Skeletal muscle tissue (tissue), 4 donors: ENCODE data around the gene NUDT12. TPM values are rescaled to one million over a fixed set of nuclear protein-coding genes. Genes with fewer than 3 reads are reported as not detected.

Experiments used
- H3K27ac ChIP-seq: one replicate; pipeline ENCODE4 v1.7.0; 2013; ENCODE audit warnings: mild to moderate bottlenecking, low read depth, low read length, inconsistent platforms
- H3K27me3 ChIP-seq, 3 donors: one replicate each; pipeline ENCODE4 v1.7.0; 2013; ENCODE audit warnings: low read length in 3 of 3; ENCODE audit not compliant: control insufficient read depth in 3 of 3, insufficient read depth in 3 of 3
- H3K36me3 ChIP-seq, 3 donors: one replicate each; pipeline ENCODE4 v1.7.0; 2013; ENCODE audit warnings: low read length in 3 of 3; ENCODE audit not compliant: control insufficient read depth in 3 of 3, insufficient read depth in 3 of 3
- H3K4me1 ChIP-seq, 3 donors: one replicate each; pipeline ENCODE4 v1.7.0; 2013; ENCODE audit warnings: low read length in 3 of 3, mild to moderate bottlenecking in 3 of 3; ENCODE audit not compliant: control insufficient read depth in 3 of 3, insufficient read depth in 3 of 3
- H3K4me3 ChIP-seq, 3 donors: one replicate each; pipeline ENCODE4 v1.7.0; 2013; ENCODE audit warnings: low read length in 3 of 3
- H3K9ac ChIP-seq, 3 donors: one replicate each; pipeline ENCODE4 v1.7.0; 2013; ENCODE audit warnings: low read length in 3 of 3, mild to moderate bottlenecking in 3 of 3, moderate library complexity in 2 of 3, low read depth in 1 of 3
- H3K9me3 ChIP-seq, 3 donors: one replicate each; pipeline ENCODE4 v1.7.0; 2013; ENCODE audit warnings: low read length in 3 of 3; ENCODE audit not compliant: control insufficient read depth in 3 of 3
- total RNA-seq: library from RNA; depleted of rRNA; stranded (reverse); fragments of >200 nt; gene quantifications from one replicate; pipeline ENCODE4 v1.2.3, GENCODE V29; 2014
- donor health status: Osteomylitis.

Gene NUDT12
- total RNA-seq, 1 donor from 2014 or later, result 11.0 TPM

GRCh38 chr5:103542441-103542840 is 20.1 kb downstream of the NUDT12 start:
- Histone ChIP-seq H3K9me3 (no peaks in the 10 kb centered on the region), H3K9ac (no peak overlapping the region), H3K27ac (no peak overlapping the region)

GRCh38 chr5:103541569-103541968 is 21.0 kb downstream of the NUDT12 start:
- H3K27ac ChIP-seq, result no peak overlapping the region
- no peak overlapping the region for H3K9ac ChIP-seq
- H3K4me1 ChIP-seq, result no peaks in the 10 kb centered on the region
- no peaks in the 10 kb centered on the region for H3K27me3 ChIP-seq
- H3K4me3 ChIP-seq, result no peak overlapping the region
- H3K9me3 ChIP-seq, result no peaks in the 10 kb centered on the region
- no peaks in the 10 kb centered on the region for H3K36me3 ChIP-seq

More at GRCh38 chr5:103542441-103542840, 20.1 kb downstream of the NUDT12 start:
- Histone ChIP-seq H3K36me3 (no peaks in the 10 kb centered on the region), H3K4me3 (no peak overlapping the region), H3K4me1 (no peaks in the 10 kb centered on the region), H3K27me3 (no peaks in the 10 kb centered on the region)

GRCh38 chr5:103541114-103541513 is 21.5 kb downstream of the NUDT12 start:
- H3K27me3 ChIP-seq, result no peaks in the 10 kb centered on the region
- H3K4me3 ChIP-seq, result no peak overlapping the region
- H3K4me1 ChIP-seq, result no peaks in the 10 kb centered on the region
- no peak overlapping the region for H3K27ac ChIP-seq
- no peaks in the 10 kb centered on the region for H3K36me3 ChIP-seq
- H3K9ac ChIP-seq, result no peak overlapping the region
- H3K9me3 ChIP-seq, result no peaks in the 10 kb centered on the region

- Histone ChIP-seq H3K4me3 (no peak overlapping the region), H3K9me3 (no peaks in the 10 kb centered on the region), H3K36me3 (no peaks in the 10 kb centered on the region), H3K4me1 (no peaks in the 10 kb centered on the region), H3K27ac (no peak overlapping the region), H3K9ac (no peak overlapping the region), H3K27me3 (no peaks in the 10 kb centered on the region)
Measured at GRCh38 chr5:103539376-103540330, 22.9 kb downstream of the NUDT12 start.

GRCh38 chr5:103532086-103532734 is 30.4 kb downstream of the NUDT12 start:
- no peak overlapping the region for H3K9ac ChIP-seq
- no peak overlapping the region for H3K4me3 ChIP-seq
- no peaks in the 10 kb centered on the region for H3K9me3 ChIP-seq
- H3K36me3 ChIP-seq, result no peaks in the 10 kb centered on the region
- H3K27me3 ChIP-seq, result no peaks in the 10 kb centered on the region
- H3K27ac ChIP-seq, result no peak overlapping the region
- no peaks in the 10 kb centered on the region for H3K4me1 ChIP-seq

- H3K4me1 ChIP-seq, result no peaks in the 10 kb centered on the region
- no peaks in the 10 kb centered on the region for H3K27me3 ChIP-seq
- H3K9ac ChIP-seq, result no peak overlapping the region
- no peak overlapping the region for H3K27ac ChIP-seq
- H3K4me3 ChIP-seq, result no peak overlapping the region
- no peaks in the 10 kb centered on the region for H3K36me3 ChIP-seq
- no peaks in the 10 kb centered on the region for H3K9me3 ChIP-seq
Measured at GRCh38 chr5:103526164-103526915, 36.2 kb downstream of the NUDT12 start.

GRCh38 chr5:103525361-103525760 is 37.2 kb downstream of the NUDT12 start:
- H3K4me3 ChIP-seq, result no peak overlapping the region
- H3K27me3 ChIP-seq, result no peaks in the 10 kb centered on the region
- no peaks in the 10 kb centered on the region for H3K4me1 ChIP-seq
- H3K36me3 ChIP-seq, result no peaks in the 10 kb centered on the region
- H3K9me3 ChIP-seq, result no peaks in the 10 kb centered on the region
- H3K27ac ChIP-seq, result no peak overlapping the region
- no peak overlapping the region for H3K9ac ChIP-seq

- Histone ChIP-seq H3K4me1 (no peaks in the 10 kb centered on the region), H3K27me3 (no peaks in the 10 kb centered on the region), H3K9me3 (no peaks in the 10 kb centered on the region), H3K27ac (no peak overlapping the region), H3K4me3 (no peak overlapping the region), H3K36me3 (no peaks in the 10 kb centered on the region), H3K9ac (no peak overlapping the region)
Measured at GRCh38 chr5:103523319-103523718, 39.3 kb downstream of the NUDT12 start.

- Histone ChIP-seq H3K4me3 (no peak overlapping the region), H3K9ac (no peak overlapping the region)
Measured at GRCh38 chr5:103522586-103522985, 40.0 kb downstream of the NUDT12 start.

More at GRCh38 chr5:103522586-103522985, 40.0 kb downstream of the NUDT12 start:
- no peak overlapping the region for H3K27ac ChIP-seq
- H3K4me1 ChIP-seq, result no peaks in the 10 kb centered on the region
- H3K36me3 ChIP-seq, result no peaks in the 10 kb centered on the region
- no peaks in the 10 kb centered on the region for H3K27me3 ChIP-seq
- no peaks in the 10 kb centered on the region for H3K9me3 ChIP-seq
